Measurements from ENCODE around the gene TOR1A.
"Not testable (repeated sequence)": the region's sequence is repeated elsewhere in the genome, so short reads cannot be mapped to it uniquely, and the experiment has no call there.

Gene TOR1A

GRCh38 chr9:129816501-129817435, 7.2 kb downstream of the TOR1A start:
- FAIRE-seq: no peak

GRCh38 chr9:129815278-129815677, 8.7 kb downstream of the TOR1A start:
- no peak for FAIRE-seq

GRCh38 chr9:129814432-129815223, 9.3 kb downstream of the TOR1A start:
- FAIRE-seq: no peak

- no peak for FAIRE-seq
Measured at GRCh38 chr9:129813661-129814060, 10.3 kb downstream of the TOR1A start.

GRCh38 chr9:129812385-129812784, 11.6 kb downstream of the TOR1A start:
- no peak for FAIRE-seq

GRCh38 chr9:129811967-129812363, 12.0 kb downstream of the TOR1A start:
- no peak for FAIRE-seq

- FAIRE-seq: no peak
Measured at GRCh38 chr9:129810788-129811187, 13.1 kb downstream of the TOR1A start.

GRCh38 chr9:129810116-129810515, 13.8 kb downstream of the TOR1A start:
- FAIRE-seq: no peak

GRCh38 chr9:129809346-129809745, 14.6 kb downstream of the TOR1A start:
- no peak for FAIRE-seq

GRCh38 chr9:129806061-129806460, 17.9 kb downstream of the TOR1A start:
- FAIRE-seq: no peak

- FAIRE-seq: no peak
Measured at GRCh38 chr9:129803676-129804060, 20.3 kb downstream of the TOR1A start.

GRCh38 chr9:129802833-129803675, 20.9 kb downstream of the TOR1A start, which contains the start of gene TOR1B:
TSS of gene TOR1B (plus strand) at chr9:129803184. CDS start at chr9:129803213, 29 bp downstream.
- FAIRE-seq: peak; percentile 16

GRCh38 chr9:129801504-129801903, 22.4 kb downstream of the TOR1A start:
- no peak for FAIRE-seq

GRCh38 chr9:129798973-129799372, 25.0 kb downstream of the TOR1A start:
- FAIRE-seq: no peak

GRCh38 chr9:129796029-129796428, 27.9 kb downstream of the TOR1A start:
- FAIRE-seq: not testable (repeated sequence)

GRCh38 chr9:129794549-129794948, 29.4 kb downstream of the TOR1A start:
- no peak for FAIRE-seq

GRCh38 chr9:129786481-129786880, 37.5 kb downstream of the TOR1A start:
- FAIRE-seq: no peak

- no peak for FAIRE-seq
Measured at GRCh38 chr9:129785866-129786265, 38.1 kb downstream of the TOR1A start.

GRCh38 chr9:129784970-129785369, 39.0 kb downstream of the TOR1A start:
- not testable (repeated sequence) for FAIRE-seq

GRCh38 chr9:129783516-129784361, 40.2 kb downstream of the TOR1A start:
- peak; percentile 74 for FAIRE-seq

- no peak for FAIRE-seq
Measured at GRCh38 chr9:129781981-129782380, 42.0 kb downstream of the TOR1A start.

GRCh38 chr9:129781131-129781530, 42.8 kb downstream of the TOR1A start:
- no peak for FAIRE-seq

Data from A204.1 (cell line).